HepG2 (cell line): ENCODE measurements around the gene SMYD2. TPM values are rescaled to one million over a fixed set of nuclear protein-coding genes. Genes with fewer than 3 reads are reported as not detected.

Experiments used
- ARNT ChIP-seq: fragments of 450-650 bp; IDR thresholded peaks from 2 replicates; pipeline ENCODE4 v1.6.1; 2017
- DPF2 ChIP-seq: sonication (generic); formaldehyde crosslinking; IDR thresholded peaks from 2 replicates; pipeline ENCODE4 v1.4.0; 2020; ENCODE audit warnings: mild to moderate bottlenecking, low read depth, missing genetic modification reagents, borderline replicate concordance
- ELF1 ChIP-seq: sonication (generic); formaldehyde crosslinking; IDR thresholded peaks from 2 replicates; pipeline ENCODE4 v1.4.0; 2020; ENCODE audit warnings: missing genetic modification reagents
- GATAD2A ChIP-seq: IDR thresholded peaks from 2 replicates; pipeline ENCODE4 v1.6.1; 2016
- KAT7 ChIP-seq: IDR thresholded peaks from 2 replicates; pipeline ENCODE4 v1.6.1; 2018; ENCODE audit warnings: borderline replicate concordance, missing compliant biosample characterization
- MAZ ChIP-seq, 2 experiments: sonication (generic) in 1 of 2; formaldehyde crosslinking in 1 of 2; IDR thresholded peaks; 2 replicates each; pipeline versions ENCODE4 v1.5.0 to v1.6.1; 2012 to 2020; ENCODE audit warnings: low read depth in 2 of 2, mild to moderate bottlenecking in 2 of 2, borderline replicate concordance in 1 of 2, improper control_type of control experiment in 1 of 2, low read length in 1 of 2, missing genetic modification reagents in 1 of 2, moderate library complexity in 1 of 2
- MIXL1 ChIP-seq: IDR thresholded peaks from 2 replicates; pipeline ENCODE4 v1.6.1; 2016
- SIX1 ChIP-seq: sonication (generic); formaldehyde crosslinking; IDR thresholded peaks from 2 replicates; pipeline ENCODE4 v1.4.0; 2020; ENCODE audit warnings: missing genetic modification reagents, borderline replicate concordance
- SMYD3 ChIP-seq: sonication (generic); formaldehyde crosslinking; IDR thresholded peaks from 2 replicates; pipeline ENCODE4 v1.8.1; 2023; ENCODE audit warnings: mild to moderate bottlenecking, missing genetic modification reagents
- SRSF9 ChIP-seq: fragments of 200-400 bp; formaldehyde crosslinking; IDR thresholded peaks from 2 replicates; pipeline ENCODE4 v1.6.1; 2018; ENCODE audit warnings: borderline replicate concordance, mild to moderate bottlenecking, low read depth, low read length; ENCODE audit not compliant: insufficient read depth, poor library complexity, severe bottlenecking
- SUZ12 ChIP-seq: fragments of 150-350 bp; IDR thresholded peaks from 2 replicates; pipeline ENCODE4 v1.6.1; 2014; ENCODE audit warnings: low read depth, low read length
- TAF1 ChIP-seq: sonication (generic); formaldehyde crosslinking; IDR thresholded peaks from 2 replicates; pipeline ENCODE4 v1.4.0; 2020; ENCODE audit warnings: missing genetic modification reagents
- TMF1 ChIP-seq: sonication (generic); formaldehyde crosslinking; IDR thresholded peaks from 2 replicates; pipeline ENCODE4 v1.8.1; 2022; ENCODE audit warnings: low read depth, missing genetic modification reagents
- ZC3H13 ChIP-seq: sonication (generic); formaldehyde crosslinking; IDR thresholded peaks from 2 replicates; pipeline ENCODE4 v1.8.1; 2023; ENCODE audit warnings: mild to moderate bottlenecking, missing genetic modification reagents, moderate library complexity
- ZNF251 ChIP-seq: sonication (generic); formaldehyde crosslinking; IDR thresholded peaks from 2 replicates; pipeline ENCODE4 v1.9.0; 2021; ENCODE audit warnings: mild to moderate bottlenecking, missing genetic modification reagents
- ZNF337 ChIP-seq: sonication (generic); formaldehyde crosslinking; IDR thresholded peaks from 2 replicates; pipeline ENCODE4 v1.5.1; 2020; ENCODE audit warnings: missing genetic modification reagents, low read depth, mild to moderate bottlenecking, borderline replicate concordance
- ZNF34 ChIP-seq: sonication (generic); formaldehyde crosslinking; IDR thresholded peaks from 2 replicates; pipeline ENCODE4 v1.4.0; 2020; ENCODE audit warnings: mild to moderate bottlenecking, missing genetic modification reagents, borderline replicate concordance
- ZNF484 ChIP-seq: sonication (generic); formaldehyde crosslinking; IDR thresholded peaks from 2 replicates; pipeline ENCODE4 v1.5.1; 2020; ENCODE audit warnings: mild to moderate bottlenecking, low read depth, missing genetic modification reagents, borderline replicate concordance
- ZNF510 ChIP-seq: sonication (generic); formaldehyde crosslinking; IDR thresholded peaks from 2 replicates; pipeline ENCODE4 v1.4.0; 2020; ENCODE audit warnings: low read depth, mild to moderate bottlenecking, missing genetic modification reagents
- ZNF557 ChIP-seq: sonication (generic); formaldehyde crosslinking; IDR thresholded peaks from 2 replicates; pipeline ENCODE4 v1.4.0; 2020; ENCODE audit warnings: missing genetic modification reagents
- ZNF629 ChIP-seq: sonication (generic); formaldehyde crosslinking; conservative IDR thresholded peaks from 2 replicates; pipeline ENCODE4 v1.5.0; 2020; ENCODE audit warnings: missing genetic modification reagents
- ZNF781 ChIP-seq: sonication (generic); formaldehyde crosslinking; IDR thresholded peaks from 2 replicates; pipeline ENCODE4 v1.5.1; 2020; ENCODE audit warnings: borderline replicate concordance, mild to moderate bottlenecking, missing genetic modification reagents; ENCODE audit errors: not compliant biosample characterization
- polyA plus RNA-seq, 8 experiments: library from polyadenylated mRNA; depleted of rRNA in 3 of 8; stranded (reverse) in 7 of 8; unstranded in 1 of 8; fragments of >200 nt; fragmentation: Illumina TruSeq in 4 of 8; extraction: Trizol in 4 of 8; gene quantifications; 2 replicates each; pipeline versions ENCODE4 v1.2.1 to v1.2.3, GENCODE V29; 2011 to 2016; ENCODE audit warnings: low read depth in 4 of 8, missing spikeins in 1 of 8, mixed read lengths in 1 of 8; ENCODE audit not compliant: insufficient read depth in 1 of 8
- total RNA-seq, 5 experiments: library from RNA; depleted of rRNA; stranded (reverse); fragments of >200 nt; fragmentation: Illumina TruSeq; extraction: Trizol; gene quantifications; 2 replicates each; pipeline ENCODE4 v1.2.3, GENCODE V29; 2016; ENCODE audit warnings: low read depth in 1 of 5
- TF ChIP-seq, protein P1 (sequence below): sonication (generic); formaldehyde crosslinking; IDR thresholded peaks from 2 replicates; pipeline ENCODE4 v1.9.0; 2021; ENCODE audit warnings: missing genetic modification reagents, mild to moderate bottlenecking, borderline replicate concordance
- TF ChIP-seq, protein P2 (sequence below): sonication (generic); formaldehyde crosslinking; conservative IDR thresholded peaks from 2 replicates; pipeline ENCODE4 v1.4.0; 2020; ENCODE audit warnings: mild to moderate bottlenecking, missing genetic modification reagents, moderate library complexity
- TF ChIP-seq, protein P3 (sequence below): sonication (generic); formaldehyde crosslinking; IDR thresholded peaks from 2 replicates; pipeline ENCODE4 v1.8.0; 2022; ENCODE audit warnings: mild to moderate bottlenecking, missing genetic modification reagents, moderate library complexity

The SMYD2 gene
- total and polyA plus RNA-seq, 2 of the 13 experiments (the other 11 are each of a cell fraction or from before 2014, with no cell fraction given): 72.7 to 139 TPM

DNA sequence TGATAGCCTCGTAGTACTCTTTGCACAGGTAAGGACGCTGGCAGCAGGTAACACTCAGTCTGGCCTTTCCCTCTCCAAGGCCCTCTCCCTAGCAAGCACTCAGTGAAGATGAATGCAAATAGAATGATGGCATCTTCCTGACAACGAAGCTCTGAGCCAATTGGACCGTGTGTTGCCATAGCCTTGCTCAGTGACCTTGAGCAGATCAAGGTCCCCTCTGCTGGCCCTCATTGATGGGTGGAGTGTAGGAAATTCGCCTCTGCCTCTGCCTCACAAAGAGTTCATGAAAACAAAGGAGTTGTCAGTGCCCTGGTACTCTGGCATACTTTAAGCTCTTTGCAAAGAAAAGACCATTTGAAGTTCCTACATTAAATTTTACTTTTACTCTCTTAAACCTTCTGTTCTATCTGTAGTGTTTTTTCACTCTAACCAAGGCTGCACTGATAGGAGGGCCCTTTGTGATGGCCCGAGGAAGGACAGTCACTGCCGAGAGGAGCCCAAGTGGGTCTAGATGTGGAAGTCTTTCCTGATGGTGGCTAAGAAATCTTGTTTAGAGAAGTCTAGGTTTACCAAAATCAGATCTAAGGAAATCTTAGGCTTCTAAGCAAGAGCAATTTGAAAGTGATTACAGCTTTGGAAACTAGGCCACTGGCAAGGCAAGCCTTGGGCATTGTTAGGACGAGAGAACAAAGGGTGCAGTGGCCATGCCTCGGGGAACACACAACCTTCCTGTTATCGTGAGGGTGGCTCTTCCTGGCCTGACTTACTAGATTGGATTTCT lies 38.2 kb downstream of the SMYD2 start (continued):
- TF ChIP-seq GATAD2A: peak; percentile 61
- TF ChIP-seq ZNF557 (CRISPR knock-in tag): no peak
- TF ChIP-seq ZNF629 (CRISPR knock-in tag): no peak
- no peak for TF ChIP-seq ARNT
- no peak for TF ChIP-seq KAT7 (CRISPR knock-in tag)
- TF ChIP-seq, protein P1, sequence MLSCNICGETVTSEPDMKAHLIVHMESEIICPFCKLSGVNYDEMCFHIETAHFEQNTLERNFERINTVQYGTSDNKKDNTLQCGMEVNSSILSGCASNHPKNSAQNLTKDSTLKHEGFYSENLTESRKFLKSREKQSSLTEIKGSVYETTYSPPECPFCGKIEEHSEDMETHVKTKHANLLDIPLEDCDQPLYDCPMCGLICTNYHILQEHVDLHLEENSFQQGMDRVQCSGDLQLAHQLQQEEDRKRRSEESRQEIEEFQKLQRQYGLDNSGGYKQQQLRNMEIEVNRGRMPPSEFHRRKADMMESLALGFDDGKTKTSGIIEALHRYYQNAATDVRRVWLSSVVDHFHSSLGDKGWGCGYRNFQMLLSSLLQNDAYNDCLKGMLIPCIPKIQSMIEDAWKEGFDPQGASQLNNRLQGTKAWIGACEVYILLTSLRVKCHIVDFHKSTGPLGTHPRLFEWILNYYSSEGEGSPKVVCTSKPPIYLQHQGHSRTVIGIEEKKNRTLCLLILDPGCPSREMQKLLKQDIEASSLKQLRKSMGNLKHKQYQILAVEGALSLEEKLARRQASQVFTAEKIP (CRISPR knock-in tag): no peak
- TF ChIP-seq DPF2 (CRISPR knock-in tag): no peak; the same call in 1 of the 2 replicates
- TF ChIP-seq SUZ12: no peak
- peak; percentile 37; the same call in 1 of the 2 replicates for TF ChIP-seq MIXL1
- TF ChIP-seq ELF1 (CRISPR knock-in tag): no peak
- no peak for TF ChIP-seq SIX1 (CRISPR knock-in tag)
- no peak for TF ChIP-seq SRSF9
- TF ChIP-seq TAF1 (CRISPR knock-in tag): no peak
- TF ChIP-seq TMF1 (CRISPR knock-in tag): no peak
- no peak for TF ChIP-seq ZNF781
- TF ChIP-seq ZNF34: no peak
- no peak for TF ChIP-seq ZNF510 (CRISPR knock-in tag)
- TF ChIP-seq, protein P2, sequence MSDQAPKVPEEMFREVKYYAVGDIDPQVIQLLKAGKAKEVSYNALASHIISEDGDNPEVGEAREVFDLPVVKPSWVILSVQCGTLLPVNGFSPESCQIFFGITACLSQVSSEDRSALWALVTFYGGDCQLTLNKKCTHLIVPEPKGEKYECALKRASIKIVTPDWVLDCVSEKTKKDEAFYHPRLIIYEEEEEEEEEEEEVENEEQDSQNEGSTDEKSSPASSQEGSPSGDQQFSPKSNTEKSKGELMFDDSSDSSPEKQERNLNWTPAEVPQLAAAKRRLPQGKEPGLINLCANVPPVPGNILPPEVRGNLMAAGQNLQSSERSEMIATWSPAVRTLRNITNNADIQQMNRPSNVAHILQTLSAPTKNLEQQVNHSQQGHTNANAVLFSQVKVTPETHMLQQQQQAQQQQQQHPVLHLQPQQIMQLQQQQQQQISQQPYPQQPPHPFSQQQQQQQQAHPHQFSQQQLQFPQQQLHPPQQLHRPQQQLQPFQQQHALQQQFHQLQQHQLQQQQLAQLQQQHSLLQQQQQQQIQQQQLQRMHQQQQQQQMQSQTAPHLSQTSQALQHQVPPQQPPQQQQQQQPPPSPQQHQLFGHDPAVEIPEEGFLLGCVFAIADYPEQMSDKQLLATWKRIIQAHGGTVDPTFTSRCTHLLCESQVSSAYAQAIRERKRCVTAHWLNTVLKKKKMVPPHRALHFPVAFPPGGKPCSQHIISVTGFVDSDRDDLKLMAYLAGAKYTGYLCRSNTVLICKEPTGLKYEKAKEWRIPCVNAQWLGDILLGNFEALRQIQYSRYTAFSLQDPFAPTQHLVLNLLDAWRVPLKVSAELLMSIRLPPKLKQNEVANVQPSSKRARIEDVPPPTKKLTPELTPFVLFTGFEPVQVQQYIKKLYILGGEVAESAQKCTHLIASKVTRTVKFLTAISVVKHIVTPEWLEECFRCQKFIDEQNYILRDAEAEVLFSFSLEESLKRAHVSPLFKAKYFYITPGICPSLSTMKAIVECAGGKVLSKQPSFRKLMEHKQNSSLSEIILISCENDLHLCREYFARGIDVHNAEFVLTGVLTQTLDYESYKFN: peak; percentile 71; the same call in 1 of the 2 replicates
- no peak for TF ChIP-seq ZNF337 (CRISPR knock-in tag)
- no peak for TF ChIP-seq ZNF484 (CRISPR knock-in tag)
- TF ChIP-seq, protein P3, sequence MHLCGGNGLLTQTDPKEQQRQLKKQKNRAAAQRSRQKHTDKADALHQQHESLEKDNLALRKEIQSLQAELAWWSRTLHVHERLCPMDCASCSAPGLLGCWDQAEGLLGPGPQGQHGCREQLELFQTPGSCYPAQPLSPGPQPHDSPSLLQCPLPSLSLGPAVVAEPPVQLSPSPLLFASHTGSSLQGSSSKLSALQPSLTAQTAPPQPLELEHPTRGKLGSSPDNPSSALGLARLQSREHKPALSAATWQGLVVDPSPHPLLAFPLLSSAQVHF (CRISPR knock-in tag): no peak
- TF ChIP-seq SMYD3: no peak
- TF ChIP-seq MAZ (IDR thresholded peaks at IDR 0.05; ENCODE audit: borderline replicate concordance, low read depth, low read length): no peak
- TF ChIP-seq MAZ (CRISPR knock-in tag; IDR thresholded peaks at IDR 0.05; ENCODE audit: low read depth): no peak
- no peak for TF ChIP-seq ZC3H13 (CRISPR knock-in tag)
- no peak for TF ChIP-seq ZNF251 (CRISPR knock-in tag)
